ENCODE data around the gene PAK5.

GRCh38 chr20:9755301-9755700 lies 83.6 kb downstream of the PAK5 start:
- no peak for TF ChIP-seq GABPA (IDR thresholded peaks at IDR 0.05 in 1 of 2, conservative IDR thresholded peaks at IDR 0.05 in 1 of 2)
- no peak for TF ChIP-seq CTCF (IDR thresholded peaks at IDR 0.05; ENCODE audit: low read depth, low read length, missing input control)
- TF ChIP-seq REST (IDR thresholded peaks at IDR 0.05), result no peak
- TF ChIP-seq NR2F2 (IDR thresholded peaks at IDR 0.05), result no peak
- TF ChIP-seq JUND (IDR thresholded peaks at IDR 0.05), result no peak
- no peak for TF ChIP-seq ZBTB33 (IDR thresholded peaks at IDR 0.05)
- TF ChIP-seq TAF1 (conservative IDR thresholded peaks at IDR 0.05), result no peak
- TF ChIP-seq YY1 (IDR thresholded peaks at IDR 0.05), result no peak
- no peak for TF ChIP-seq RXRA (IDR thresholded peaks at IDR 0.05)
- no peak for TF ChIP-seq ATF3 (IDR thresholded peaks at IDR 0.05)
- TF ChIP-seq EGR1 (IDR thresholded peaks at IDR 0.05; ENCODE audit: low read depth in 2 of 2), result no peak
